Thyroid gland (tissue), 4 donors: ENCODE data around the gene PMP22. TPM values are rescaled to one million over a fixed set of nuclear protein-coding genes. Genes with fewer than 3 reads are reported as not detected.

ENCODE experiments used
- DNase-seq, 2 donors: peaks; one replicate each; pipeline ENCODE4 v3.0.0-alpha.2; 2019
- H3K27ac ChIP-seq, 3 donors: fragments of 200-600 bp; sonication (generic); 1 replicate in 2 of 3; 2 replicates in 1 of 3; pipeline ENCODE4 v1.5.1; 2016 to 2019; ENCODE audit warnings: mild to moderate bottlenecking in 1 of 3, moderate library complexity in 1 of 3
- H3K27me3 ChIP-seq: fragments of 200-600 bp; sonication (generic); one replicate; pipeline ENCODE4 v1.5.1; 2019
- H3K36me3 ChIP-seq, 2 donors: fragments of 200-600 bp; sonication (generic); one replicate each; pipeline ENCODE4 v1.5.1; 2016 to 2019
- H3K4me1 ChIP-seq, 2 donors: fragments of 200-600 bp; sonication (generic); one replicate each; pipeline ENCODE4 v1.5.1; 2017 to 2019
- H3K4me3 ChIP-seq, 3 donors: fragments of 200-600 bp; sonication (generic); replicated peaks in 1 of 3; 1 replicate in 2 of 3; 2 replicates in 1 of 3; pipeline ENCODE4 v1.5.1; 2016; ENCODE audit warnings: mild to moderate bottlenecking in 1 of 3
- H3K9me3 ChIP-seq: fragments of 200-600 bp; sonication (generic); one replicate; pipeline ENCODE4 v1.5.1; 2017
- CTCF ChIP-seq, 6 experiments: fragments of 200-600 bp in 3 of 6; fragments of 450-650 bp in 3 of 6; sonication (generic) in 3 of 6; IDR thresholded peaks; one replicate each; pipeline ENCODE4 v1.5.1; 2016 to 2019; ENCODE audit warnings: antibody characterized with exemption in 6 of 6, mild to moderate bottlenecking in 2 of 6, inconsistent platforms in 1 of 6, moderate library complexity in 1 of 6
- POLR2A ChIP-seq, 2 donors: fragments of 450-650 bp; IDR thresholded peaks; one replicate each; pipeline ENCODE4 v1.6.1; 2017; ENCODE audit warnings: antibody characterized with exemption in 2 of 2, mild to moderate bottlenecking in 2 of 2, moderate library complexity in 1 of 2
- WGBS, 2 donors: methylation state at CpG; one replicate each; pipeline ENCODE4 v1.1.5; 2017; 5-methylcytosine and 5-hydroxymethylcytosine counted together
- intact Hi-C: fragments of 100-400 bp; cut with DNase I; formaldehyde crosslinking; loops from one replicate; pipeline ENCODE4 v1.15.1; 2023
- total RNA-seq, 4 donors: library from RNA; depleted of rRNA; stranded (reverse); fragments of >200 nt; gene quantifications; one replicate each; pipeline ENCODE4 v1.2.3, GENCODE V29; 2016

PMP22 gene
- 100 to 1,000 TPM in 2 of 4 donors, 10 to 100 TPM in 2; 61.0 to 254 (median 109) TPM for total RNA-seq

GRCh38 chr17:15265131-15265530, at the start of gene PMP22:
Gene PMP22, minus strand, starts transcription at chr17:15265326. Its CDS starts 4,599 bp downstream, at chr17:15260727.
- no peaks in the 10 kb centered on the region for H3K27me3 ChIP-seq
- peaks cover 23 to 34% of the 10 kb centered on the region in 2 donors for H3K4me1 ChIP-seq
- no peaks in the 10 kb centered on the region for H3K9me3 ChIP-seq
- no peak within 1 kb of the TSS for H3K4me3 ChIP-seq
- intact Hi-C loops, result loop anchor here (5.0 kb wide), 1 partner anchor 82 kb away; no protein-coding TSS in a partner anchor
- H3K36me3 ChIP-seq, result no peaks in the 10 kb centered on the region
- 69 to 73% methylated on average over 6 of the region's 6 CpGs for WGBS, 2 donors
- H3K27ac ChIP-seq, result peak within 1 kb of the TSS; percentile 92 to 99 (median 95)
- no peak for DNase-seq
- TF ChIP-seq CTCF (IDR thresholded peaks at IDR 0.05), result no peak
- TF ChIP-seq POLR2A (IDR thresholded peaks at IDR 0.05), result no peak

- 92 to 95% methylated on average over 5 of the region's 5 CpGs for whole genome bisulfite sequencing, 2 donors
- H3K4me1 ChIP-seq, result no peaks in the 10 kb centered on the region
- TF ChIP-seq POLR2A (IDR thresholded peaks at IDR 0.05) (no peak), CTCF (IDR thresholded peaks at IDR 0.05) (no peak)
- intact Hi-C loops, result no loop called here
- no peaks in the 10 kb centered on the region for H3K36me3 ChIP-seq
- H3K27ac ChIP-seq, result no peak overlapping the region
- H3K27me3 ChIP-seq, result no peaks in the 10 kb centered on the region
- H3K9me3 ChIP-seq, result no peaks in the 10 kb centered on the region
- no peak overlapping the region for H3K4me3 ChIP-seq
- no peak for DNase-seq
Measured at GRCh38 chr17:15311996-15312395, 46.9 kb upstream of the PMP22 start.

GRCh38 chr17:15309793-15310192, 44.7 kb upstream of the PMP22 start:
- no peak for TF ChIP-seq CTCF (IDR thresholded peaks at IDR 0.05)
- TF ChIP-seq POLR2A (IDR thresholded peaks at IDR 0.05), result no peak
- intact Hi-C loops, result no loop called here
- 79 to 80% methylated on average over 3 of the region's 3 CpGs for WGBS, 2 donors
- no peaks in the 10 kb centered on the region for H3K36me3 ChIP-seq
- no peak overlapping the region for H3K27ac ChIP-seq
- no peak overlapping the region for H3K4me3 ChIP-seq
- DNase-seq, result no peak
- H3K9me3 ChIP-seq, result no peaks in the 10 kb centered on the region
- no peaks in the 10 kb centered on the region for H3K4me1 ChIP-seq
- H3K27me3 ChIP-seq, result no peaks in the 10 kb centered on the region

- Histone ChIP-seq H3K4me1 (no peaks in the 10 kb centered on the region), H3K36me3 (no peaks in the 10 kb centered on the region), H3K9me3 (no peaks in the 10 kb centered on the region), H3K27ac (no peak overlapping the region), H3K27me3 (no peaks in the 10 kb centered on the region), H3K4me3 (no peak overlapping the region)
- no peak for TF ChIP-seq POLR2A (IDR thresholded peaks at IDR 0.05)
- no peak for TF ChIP-seq CTCF (IDR thresholded peaks at IDR 0.05)
- intact Hi-C loops, result no loop called here
- WGBS, 2 donors, result 60 to 77% methylated on average over 3 of the region's 3 CpGs
- no peak for DNase-seq
Measured at GRCh38 chr17:15309236-15309635, 44.1 kb upstream of the PMP22 start.

- no peak overlapping the region for H3K4me3 ChIP-seq
- no peak overlapping the region for H3K27ac ChIP-seq
- no peaks in the 10 kb centered on the region for H3K27me3 ChIP-seq
- DNase-seq, result no peak
- intact Hi-C loops, result no loop called here
- H3K9me3 ChIP-seq, result no peaks in the 10 kb centered on the region
- TF ChIP-seq POLR2A (IDR thresholded peaks at IDR 0.05), result no peak
- no peak for TF ChIP-seq CTCF (IDR thresholded peaks at IDR 0.05)
- no peaks in the 10 kb centered on the region for H3K36me3 ChIP-seq
- H3K4me1 ChIP-seq, result no peaks in the 10 kb centered on the region
- WGBS, 2 donors, result 81 to 87% methylated on average over 7 of the region's 7 CpGs
Measured at GRCh38 chr17:15308758-15309157, 43.6 kb upstream of the PMP22 start.
